AG10803 (cell line): Measurements from ENCODE around the gene ETNK2.

Source experiments
- DNase-seq: peaks from one replicate; pipeline ENCODE4 v3.0.0; 2010; ENCODE audit warnings: low read depth
- H3K4me3 ChIP-seq: 2 replicates; pipeline ENCODE4 v1.5.1; 2011; ENCODE audit warnings: mild to moderate bottlenecking, low read length, control low read depth
- TF ChIP-seq, protein P1 (sequence below): conservative IDR thresholded peaks from 2 replicates; pipeline ENCODE4 v1.5.1; 2011; ENCODE audit warnings: mild to moderate bottlenecking, low read length, control low read depth, inconsistent platforms

Gene ETNK2

DNA sequence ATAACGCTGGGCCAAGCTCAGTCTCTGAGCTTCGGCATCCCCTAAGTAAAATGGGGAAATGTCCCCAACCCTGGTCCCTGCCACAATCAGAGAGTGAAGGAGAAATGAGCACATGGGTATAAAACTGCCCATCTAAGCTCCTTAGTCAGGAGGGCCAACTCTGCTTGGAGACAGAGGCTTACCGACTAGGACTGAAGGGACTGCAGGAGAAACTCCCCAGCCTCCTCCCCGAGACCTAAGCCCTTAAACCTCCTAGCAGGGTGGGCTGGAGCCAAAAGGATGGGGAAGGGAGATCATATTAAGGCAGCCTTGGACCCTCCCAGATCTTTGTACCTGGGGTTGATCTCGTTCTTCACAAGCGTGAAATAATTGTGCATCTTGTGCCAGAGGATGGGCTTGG lies 5.5 kb downstream of the ETNK2 start:
- TF ChIP-seq, protein P1, sequence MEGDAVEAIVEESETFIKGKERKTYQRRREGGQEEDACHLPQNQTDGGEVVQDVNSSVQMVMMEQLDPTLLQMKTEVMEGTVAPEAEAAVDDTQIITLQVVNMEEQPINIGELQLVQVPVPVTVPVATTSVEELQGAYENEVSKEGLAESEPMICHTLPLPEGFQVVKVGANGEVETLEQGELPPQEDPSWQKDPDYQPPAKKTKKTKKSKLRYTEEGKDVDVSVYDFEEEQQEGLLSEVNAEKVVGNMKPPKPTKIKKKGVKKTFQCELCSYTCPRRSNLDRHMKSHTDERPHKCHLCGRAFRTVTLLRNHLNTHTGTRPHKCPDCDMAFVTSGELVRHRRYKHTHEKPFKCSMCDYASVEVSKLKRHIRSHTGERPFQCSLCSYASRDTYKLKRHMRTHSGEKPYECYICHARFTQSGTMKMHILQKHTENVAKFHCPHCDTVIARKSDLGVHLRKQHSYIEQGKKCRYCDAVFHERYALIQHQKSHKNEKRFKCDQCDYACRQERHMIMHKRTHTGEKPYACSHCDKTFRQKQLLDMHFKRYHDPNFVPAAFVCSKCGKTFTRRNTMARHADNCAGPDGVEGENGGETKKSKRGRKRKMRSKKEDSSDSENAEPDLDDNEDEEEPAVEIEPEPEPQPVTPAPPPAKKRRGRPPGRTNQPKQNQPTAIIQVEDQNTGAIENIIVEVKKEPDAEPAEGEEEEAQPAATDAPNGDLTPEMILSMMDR = no peak
- DNase-seq = no peak
- no peak overlapping the region for H3K4me3 ChIP-seq

DNA sequence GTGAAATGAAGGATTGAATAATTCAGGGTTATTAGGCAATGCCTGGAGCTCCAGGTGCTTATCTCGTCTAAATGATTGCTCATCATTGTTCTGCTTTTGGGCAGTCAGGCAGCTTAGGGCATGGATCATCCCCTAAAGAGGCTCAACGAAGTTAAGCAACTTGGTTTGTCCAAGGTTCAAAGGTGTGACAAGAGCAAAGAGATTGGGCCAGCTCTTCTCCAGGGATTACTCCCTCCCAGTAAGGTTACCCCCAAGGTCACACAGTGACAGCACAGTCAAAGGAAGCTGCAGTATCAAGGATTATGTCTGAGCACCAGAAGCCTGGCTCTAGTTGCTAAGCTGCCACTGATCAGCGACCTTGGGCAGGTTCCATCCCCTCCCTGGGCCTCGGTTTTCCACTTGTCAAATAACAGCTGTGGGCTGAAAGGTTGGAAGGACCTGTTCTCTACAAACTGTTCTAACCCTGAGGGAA lies 6.8 kb downstream of the ETNK2 start:
- no peak overlapping the region for H3K4me3 ChIP-seq
- TF ChIP-seq, protein P1 = no peak
- DNase-seq = no peak

DNA sequence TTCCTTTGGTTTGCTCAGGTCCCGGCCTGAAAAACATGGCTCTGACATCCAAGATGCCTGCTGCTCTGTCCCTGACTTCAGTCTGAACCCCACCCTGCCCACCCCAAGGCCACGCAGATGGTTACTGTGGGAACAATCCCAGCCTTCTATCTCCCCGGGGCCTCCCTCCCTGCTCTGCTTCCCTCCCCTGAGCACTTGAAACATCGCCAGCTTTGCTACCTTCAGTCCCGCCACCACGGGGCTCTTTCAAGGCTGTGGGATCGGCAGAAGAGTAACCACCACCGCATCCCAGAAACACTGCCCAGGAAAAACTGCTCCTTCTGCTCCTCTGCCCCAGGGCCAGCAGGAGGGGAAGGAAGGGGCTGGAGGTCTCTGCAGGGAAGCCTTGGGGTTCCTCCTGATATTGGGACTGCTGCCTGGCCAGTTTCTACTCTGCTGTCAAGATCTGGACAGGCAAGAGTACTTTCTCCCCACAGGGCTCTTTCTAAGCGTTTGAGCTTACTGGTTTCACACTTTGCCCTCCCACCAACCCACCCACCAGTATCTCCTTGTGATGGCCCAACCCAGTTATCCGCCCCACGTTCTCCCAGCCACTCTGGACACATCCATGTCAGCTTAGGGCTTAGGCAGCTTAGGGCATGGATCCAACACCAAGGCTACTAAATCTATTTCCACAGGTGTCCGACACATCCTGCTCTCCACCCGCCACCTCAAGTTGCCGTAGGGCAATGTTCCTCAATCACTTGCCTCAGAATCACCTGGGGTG lies 8.4 kb downstream of the ETNK2 start:
- TF ChIP-seq, protein P1 = no peak
- DNase-seq = no peak
- no peak overlapping the region for H3K4me3 ChIP-seq

DNA sequence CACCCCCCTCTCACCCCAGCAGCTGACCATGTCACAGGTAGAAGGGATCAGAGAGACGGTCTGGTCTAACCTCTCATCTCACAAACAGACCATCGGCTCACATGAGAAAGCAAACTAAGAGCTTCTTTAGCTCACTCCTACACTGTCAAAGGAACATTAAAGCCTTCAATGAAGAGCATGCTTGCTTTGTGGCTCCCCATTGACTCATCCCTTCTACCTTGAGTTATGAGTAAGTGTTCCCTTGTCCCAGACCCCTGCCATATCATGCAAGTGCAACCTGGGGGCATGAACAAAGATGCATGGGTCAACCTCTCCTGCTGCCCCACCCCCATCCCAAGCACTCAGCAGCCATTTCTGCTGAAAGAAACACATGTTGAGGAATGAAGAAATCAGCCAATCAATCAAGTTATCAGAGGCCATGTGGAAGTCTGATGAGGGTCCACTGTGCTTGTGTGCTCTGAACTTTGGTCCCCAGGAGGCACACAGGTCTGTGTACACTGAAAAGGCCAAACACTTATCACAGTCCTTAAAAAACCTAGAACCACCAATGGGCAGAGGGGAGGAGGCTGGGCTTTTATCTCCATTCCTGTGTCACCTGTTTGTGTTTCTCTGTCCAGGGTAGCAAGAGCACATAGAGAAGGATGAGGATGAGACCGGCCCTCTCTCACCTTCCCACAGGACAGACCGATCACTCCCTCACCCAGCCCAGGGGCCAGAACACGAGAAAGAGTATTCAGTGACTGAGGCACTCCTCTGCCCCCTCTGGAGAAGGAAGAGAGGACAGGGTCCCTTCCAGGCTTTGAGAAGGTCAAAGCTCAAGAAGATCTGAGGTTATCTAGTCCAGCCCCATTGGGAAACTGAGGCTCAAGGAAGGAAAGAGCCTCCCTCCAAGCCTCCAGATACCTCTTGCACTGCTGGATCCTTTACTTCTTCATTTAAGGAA lies 9.5 kb downstream of the ETNK2 start:
- H3K4me3 ChIP-seq = no peak overlapping the region
- no peak for DNase-seq
- TF ChIP-seq, protein P1 = no peak

DNA sequence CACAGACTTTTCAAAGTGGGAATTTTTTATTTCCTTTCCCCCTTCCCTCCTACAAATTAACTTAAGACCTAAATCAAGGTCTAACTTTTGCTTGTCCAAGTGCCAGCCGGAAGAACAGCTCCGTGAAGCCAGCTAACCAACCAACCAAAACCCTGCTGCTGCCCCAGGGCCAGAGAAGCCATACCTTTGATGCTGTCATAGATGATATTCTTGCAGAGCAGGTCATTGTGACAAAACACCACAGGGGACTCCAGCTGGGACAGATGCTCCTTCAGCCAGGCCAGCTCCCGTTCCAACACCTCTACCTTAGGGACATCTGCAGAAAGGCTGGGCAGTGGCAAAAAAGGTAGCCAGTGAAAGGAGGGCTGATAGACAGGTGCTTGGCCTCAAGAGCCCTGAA lies 10.7 kb downstream of the ETNK2 start:
- TF ChIP-seq, protein P1 = no peak

DNA sequence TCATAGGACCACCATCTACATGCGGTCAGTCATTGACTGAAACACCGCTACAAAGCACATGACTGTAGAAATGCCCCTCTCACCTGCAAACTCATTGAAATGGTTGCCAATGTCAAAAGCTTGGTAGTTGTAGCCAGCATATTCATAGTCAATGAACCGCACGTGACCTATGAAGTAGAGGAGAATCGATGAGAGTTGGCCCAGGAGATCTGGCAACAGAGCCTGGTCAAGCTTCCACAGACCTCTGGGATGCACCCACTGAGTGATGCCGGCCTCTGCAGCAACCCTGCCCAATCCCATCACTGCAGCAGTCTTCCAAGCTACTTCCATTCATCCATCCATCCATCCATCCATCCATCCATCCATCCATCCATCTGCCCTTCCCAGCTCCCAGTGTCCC lies 11.9 kb downstream of the ETNK2 start:
- H3K4me3 ChIP-seq = no peak overlapping the region
- no peak for DNase-seq
- TF ChIP-seq, protein P1 = no peak

More for the DNA sequence above, 10.7 kb downstream of the ETNK2 start:
- H3K4me3 ChIP-seq = no peak overlapping the region
- DNase-seq = no peak
